Measurements from ENCODE around the gene KRT25.

- TF ChIP-seq YY1 (IDR thresholded peaks at IDR 0.05; ENCODE audit: low read depth) (no peak), TAF1 (IDR thresholded peaks at IDR 0.05; ENCODE audit: low read depth) (no peak), CREB1 (IDR thresholded peaks at IDR 0.05; ENCODE audit: low read depth) (no peak), ZBTB7A (IDR thresholded peaks at IDR 0.05; ENCODE audit: low read depth) (no peak), TCF12 (IDR thresholded peaks at IDR 0.05; ENCODE audit: low read depth) (no peak), REST (IDR thresholded peaks at IDR 0.05; ENCODE audit: low read depth) (no peak), RAD21 (IDR thresholded peaks at IDR 0.05; ENCODE audit: low read depth) (no peak), EP300 (IDR thresholded peaks at IDR 0.05; ENCODE audit: borderline replicate concordance) (no peak), CEBPB (IDR thresholded peaks at IDR 0.05) (no peak)
- TF ChIP-seq, protein P1, sequence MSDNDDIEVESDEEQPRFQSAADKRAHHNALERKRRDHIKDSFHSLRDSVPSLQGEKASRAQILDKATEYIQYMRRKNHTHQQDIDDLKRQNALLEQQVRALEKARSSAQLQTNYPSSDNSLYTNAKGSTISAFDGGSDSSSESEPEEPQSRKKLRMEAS (IDR thresholded peaks at IDR 0.05) = no peak
- TF ChIP-seq, protein P2, sequence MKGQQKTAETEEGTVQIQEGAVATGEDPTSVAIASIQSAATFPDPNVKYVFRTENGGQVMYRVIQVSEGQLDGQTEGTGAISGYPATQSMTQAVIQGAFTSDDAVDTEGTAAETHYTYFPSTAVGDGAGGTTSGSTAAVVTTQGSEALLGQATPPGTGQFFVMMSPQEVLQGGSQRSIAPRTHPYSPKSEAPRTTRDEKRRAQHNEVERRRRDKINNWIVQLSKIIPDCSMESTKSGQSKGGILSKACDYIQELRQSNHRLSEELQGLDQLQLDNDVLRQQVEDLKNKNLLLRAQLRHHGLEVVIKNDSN (IDR thresholded peaks at IDR 0.05) = no peak
Measured at GRCh38 chr17:40699853-40700252, 55.3 kb downstream of the KRT25 start.
